EL (cell line): ENCODE measurements around the gene AZU1.
"Not testable (repeated sequence)": the region's sequence is repeated elsewhere in the genome, so short reads cannot be mapped to it uniquely, and the experiment has no call there.

Experiments used
- DNase-seq: peaks from one replicate; pipeline ENCODE4 v3.0.0-alpha.2; 2016

Gene AZU1

DNA sequence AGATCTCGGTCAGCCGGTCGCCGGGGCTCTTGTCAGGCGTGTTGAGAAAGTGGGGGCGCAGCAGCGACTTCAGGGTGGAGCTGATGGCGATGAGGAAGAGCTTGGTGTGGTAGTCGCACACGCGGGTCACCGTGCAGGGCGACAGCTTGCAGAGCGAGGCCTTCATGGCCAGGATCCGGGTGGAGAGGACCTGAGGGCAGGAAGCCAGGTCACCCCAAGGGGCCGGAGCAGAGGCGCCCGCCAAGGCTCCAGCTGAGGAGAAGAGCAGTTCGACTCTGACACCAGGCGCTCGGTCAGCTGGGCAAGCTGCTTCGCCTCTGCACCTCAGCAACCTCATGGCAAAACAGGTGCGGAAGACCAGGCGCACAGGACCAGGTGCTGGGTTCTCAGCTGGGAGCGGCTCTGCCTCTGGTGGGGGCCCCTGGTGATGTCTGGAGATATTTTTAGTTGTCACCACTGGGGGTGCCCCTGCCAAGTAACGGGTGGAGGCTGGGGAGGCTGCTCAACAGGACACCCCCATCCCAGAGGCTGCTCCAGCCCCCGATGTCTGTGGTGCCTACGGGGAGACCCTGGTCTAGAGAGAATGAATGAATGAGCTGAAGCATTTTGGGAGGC is 47.7 kb downstream of the AZU1 start:
- DNase-seq: no peak

DNA sequence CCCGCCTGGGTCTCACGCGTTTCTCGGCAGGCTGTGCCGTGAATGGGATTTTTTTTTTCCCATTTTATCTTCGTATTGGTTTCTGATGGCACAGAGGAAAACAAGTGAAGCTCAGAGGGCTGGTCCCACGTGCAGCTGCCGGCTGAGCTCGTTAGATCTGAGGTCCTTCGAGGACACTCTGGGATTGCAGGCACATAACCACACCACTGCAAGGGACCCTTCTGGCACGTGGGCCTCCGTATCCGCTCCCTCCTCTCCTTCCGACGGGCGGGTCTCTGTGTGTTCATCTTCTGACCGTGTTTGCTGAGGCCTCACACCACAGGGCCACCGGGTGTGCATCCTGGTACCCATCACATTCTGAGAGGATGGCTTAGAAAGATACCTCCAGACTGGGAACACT is 48.5 kb downstream of the AZU1 start:
- no peak for DNase-seq

DNA sequence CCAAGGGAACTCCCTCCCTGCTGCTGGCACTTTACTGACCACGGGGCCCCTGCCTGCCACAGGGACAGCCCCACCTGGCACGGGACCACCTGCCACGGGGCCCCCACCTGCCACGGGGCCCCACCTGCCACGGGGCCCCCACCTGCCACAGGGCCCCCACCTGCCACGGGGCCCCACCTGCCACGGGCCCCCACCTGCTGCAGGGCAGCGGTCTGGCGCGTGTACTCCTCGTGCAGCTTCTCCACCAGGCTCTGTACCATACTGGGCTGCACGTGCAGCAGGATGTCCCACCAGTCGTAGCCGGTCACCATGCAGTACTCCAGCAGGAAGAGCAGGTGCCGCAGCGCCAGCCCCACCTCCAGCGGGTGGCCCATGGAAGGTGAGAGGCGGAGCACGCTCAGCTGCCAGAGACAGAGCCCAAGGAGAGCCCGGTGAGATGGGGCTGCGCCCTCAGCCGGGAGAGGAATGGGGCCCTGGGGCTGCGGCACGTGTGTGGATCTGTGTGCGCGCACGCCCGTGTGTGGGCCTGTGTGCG is 49.2 kb downstream of the AZU1 start:
- DNase-seq: no peak

DNA sequence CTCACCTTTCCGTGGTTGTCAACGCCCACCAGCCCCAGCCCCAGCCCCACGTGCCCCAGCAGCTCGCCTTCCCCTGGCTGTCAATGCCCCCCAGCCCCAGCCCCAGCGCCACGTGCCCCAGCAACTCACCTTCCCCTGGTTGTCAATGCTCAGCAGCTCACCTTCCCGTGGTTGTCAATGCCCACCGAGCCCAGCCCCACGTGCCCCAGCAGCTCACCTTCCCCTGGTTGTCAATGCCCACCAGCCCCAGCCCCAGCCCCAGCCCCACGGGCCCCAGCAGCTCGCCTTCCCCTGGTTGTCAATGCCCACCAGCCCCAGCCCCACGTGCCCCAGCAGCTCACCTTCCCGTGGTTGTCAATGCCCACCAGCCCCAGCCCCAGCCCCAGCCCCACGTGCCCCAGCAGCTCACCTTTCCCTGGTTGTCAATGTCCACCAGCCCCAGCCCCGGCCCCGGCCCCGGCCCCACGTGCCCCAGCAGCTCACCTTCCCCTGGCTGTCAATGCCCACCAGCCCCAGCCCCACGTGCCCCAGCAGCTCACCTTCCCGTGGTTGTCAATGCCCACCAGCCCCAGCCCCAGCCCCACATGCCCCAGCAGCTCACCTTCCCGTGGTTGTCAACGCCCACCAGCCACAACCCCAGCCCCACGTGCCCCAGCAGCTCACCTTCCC is 50.5 kb downstream of the AZU1 start:
- not testable (repeated sequence) for DNase-seq

DNA sequence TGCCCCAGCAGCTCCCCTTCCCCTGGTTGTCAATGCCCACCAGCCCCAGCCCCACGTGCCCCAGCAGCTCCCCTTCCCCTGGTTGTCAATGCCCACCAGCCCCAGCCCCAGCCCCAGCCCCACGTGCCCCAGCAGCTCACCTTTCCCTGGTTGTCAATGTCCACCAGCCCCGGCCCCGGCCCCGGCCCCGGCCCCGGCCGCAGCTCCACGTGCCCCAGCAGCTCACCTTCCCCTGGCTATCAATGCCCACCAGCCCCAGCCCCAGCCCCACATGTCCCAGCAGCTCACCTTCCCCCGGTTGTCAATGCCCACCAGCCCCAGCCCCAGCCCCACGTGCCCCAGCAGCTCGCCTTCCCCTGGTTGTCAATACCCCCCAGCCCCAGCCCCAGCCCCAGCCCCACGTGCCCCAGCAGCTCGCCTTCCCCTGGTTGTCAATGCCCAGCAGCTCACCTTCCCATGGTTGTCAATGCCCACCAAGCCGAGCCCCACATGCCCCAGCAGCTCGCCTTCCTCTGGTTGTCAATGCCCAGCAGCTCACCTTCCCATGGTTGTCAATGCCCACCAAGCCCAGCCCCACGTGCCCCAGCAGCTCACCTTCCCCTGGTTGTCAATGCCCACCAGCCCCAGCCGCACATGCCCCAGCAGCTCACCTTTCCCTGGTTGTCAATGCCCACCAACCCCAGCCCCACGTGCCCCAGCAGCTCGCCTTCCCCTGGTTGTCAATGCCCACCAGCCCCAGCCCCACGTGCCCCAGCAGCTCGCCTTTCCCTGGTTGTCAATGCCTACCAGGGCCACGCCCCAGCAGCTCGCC is 51.3 kb downstream of the AZU1 start:
- DNase-seq: not testable (repeated sequence)

DNA sequence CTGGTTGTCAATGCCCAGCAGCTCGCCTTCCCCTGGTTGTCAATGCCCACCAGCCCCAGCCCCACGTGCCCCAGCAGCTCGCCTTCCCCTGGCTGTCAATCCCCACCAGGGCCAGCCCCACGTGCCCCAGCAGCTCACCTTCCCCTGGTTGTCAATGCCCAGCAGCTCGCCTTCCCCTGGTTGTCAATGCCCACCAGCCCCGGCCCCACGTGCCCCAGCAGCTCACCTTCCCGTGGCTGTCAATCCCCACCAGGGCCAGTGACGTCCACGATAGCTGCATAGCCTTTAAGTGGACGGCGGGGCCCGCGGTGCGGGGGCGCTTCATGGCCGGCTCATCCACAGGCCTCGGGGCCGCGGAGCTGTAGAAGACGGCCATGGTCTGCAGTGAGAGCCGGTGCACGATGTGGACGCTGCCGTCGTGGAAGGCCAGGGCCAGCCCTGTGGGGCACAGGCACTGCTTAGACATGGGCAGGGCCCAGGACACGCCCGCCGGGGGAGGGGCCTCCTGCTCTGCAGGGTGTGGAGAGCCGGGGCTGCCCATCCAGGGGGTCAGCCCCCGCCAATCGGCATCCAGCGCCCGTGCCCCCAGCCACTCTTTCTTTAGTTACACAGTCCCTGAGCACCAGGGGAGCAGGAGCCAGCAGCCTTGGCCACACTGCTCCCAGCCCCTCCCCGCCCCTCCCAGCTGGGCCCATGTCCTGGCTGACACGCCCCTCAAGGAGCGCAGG is 52.2 kb downstream of the AZU1 start:
- DNase-seq: no peak
